Measurements from ENCODE around the gene FOXP1.

FOXP1 gene

DNA sequence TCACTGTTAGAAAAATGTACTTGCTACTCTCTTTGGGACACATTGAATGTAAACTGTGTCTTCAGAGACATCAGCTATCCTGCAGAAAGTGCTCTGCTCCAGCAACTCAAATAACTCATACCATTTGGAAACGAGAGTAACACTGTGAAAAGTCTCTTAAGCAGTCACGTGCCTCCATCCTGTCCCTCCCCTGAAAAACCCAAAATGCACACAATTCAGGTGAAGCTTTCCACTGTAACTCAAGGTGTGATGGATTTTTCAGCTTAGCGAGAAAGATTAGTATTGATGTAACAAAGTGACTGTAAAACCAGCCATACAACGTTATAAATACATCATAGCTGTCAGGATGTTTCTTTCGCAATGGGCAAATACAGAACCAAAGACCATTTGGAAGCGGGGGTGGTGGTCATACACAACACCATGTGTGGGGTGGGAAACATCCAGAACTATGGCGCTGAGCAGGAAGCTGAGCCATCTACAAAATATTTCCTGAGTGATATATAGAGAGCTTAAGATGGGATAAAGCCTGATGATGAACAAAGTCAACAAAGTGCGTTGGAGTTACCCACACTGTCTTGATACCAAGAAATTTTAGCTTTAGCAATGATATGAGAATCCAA lies 332.3 kb downstream of the FOXP1 start:
- Histone ChIP-seq H3K27ac (no peak overlapping the region), H3K27me3 (no peaks in the 10 kb centered on the region), H3K4me3 (no peak overlapping the region), H3K9me3 (no peaks in the 10 kb centered on the region), H3K36me3 (no peaks in the 10 kb centered on the region), H3K4me1 (peaks cover 0 to 55% (median 35%) of the 10 kb centered on the region in 4 donors)
- intact Hi-C loops (cut with DNase I; ENCODE audit: low total_unique reads) = no loop called here
- TF ChIP-seq, protein P1, sequence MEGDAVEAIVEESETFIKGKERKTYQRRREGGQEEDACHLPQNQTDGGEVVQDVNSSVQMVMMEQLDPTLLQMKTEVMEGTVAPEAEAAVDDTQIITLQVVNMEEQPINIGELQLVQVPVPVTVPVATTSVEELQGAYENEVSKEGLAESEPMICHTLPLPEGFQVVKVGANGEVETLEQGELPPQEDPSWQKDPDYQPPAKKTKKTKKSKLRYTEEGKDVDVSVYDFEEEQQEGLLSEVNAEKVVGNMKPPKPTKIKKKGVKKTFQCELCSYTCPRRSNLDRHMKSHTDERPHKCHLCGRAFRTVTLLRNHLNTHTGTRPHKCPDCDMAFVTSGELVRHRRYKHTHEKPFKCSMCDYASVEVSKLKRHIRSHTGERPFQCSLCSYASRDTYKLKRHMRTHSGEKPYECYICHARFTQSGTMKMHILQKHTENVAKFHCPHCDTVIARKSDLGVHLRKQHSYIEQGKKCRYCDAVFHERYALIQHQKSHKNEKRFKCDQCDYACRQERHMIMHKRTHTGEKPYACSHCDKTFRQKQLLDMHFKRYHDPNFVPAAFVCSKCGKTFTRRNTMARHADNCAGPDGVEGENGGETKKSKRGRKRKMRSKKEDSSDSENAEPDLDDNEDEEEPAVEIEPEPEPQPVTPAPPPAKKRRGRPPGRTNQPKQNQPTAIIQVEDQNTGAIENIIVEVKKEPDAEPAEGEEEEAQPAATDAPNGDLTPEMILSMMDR (IDR thresholded peaks at IDR 0.05) = no peak
- no peak for DNase-seq

DNA sequence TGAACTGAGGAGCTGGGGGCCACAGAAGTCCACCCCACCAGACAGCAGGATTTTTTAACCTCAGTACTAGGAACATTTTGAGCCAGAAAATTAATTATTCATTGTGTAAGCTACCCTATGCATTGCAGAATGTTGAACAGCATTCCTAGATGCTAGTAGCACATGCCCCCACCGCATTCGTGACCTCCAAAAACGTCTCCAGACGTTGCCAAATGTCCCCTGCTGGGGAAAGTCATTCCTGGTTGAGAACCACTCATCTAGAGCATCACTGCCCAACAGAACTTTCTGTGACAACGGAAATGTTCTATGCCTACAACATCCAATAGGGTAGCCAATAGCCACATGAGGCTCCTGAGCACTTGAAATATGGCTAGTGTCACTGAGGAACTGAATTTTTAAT lies 333.5 kb downstream of the FOXP1 start:
- H3K9me3 ChIP-seq = no peaks in the 10 kb centered on the region
- H3K4me1 ChIP-seq = peaks cover 0 to 61% (median 41%) of the 10 kb centered on the region in 4 donors
- TF ChIP-seq, protein P1 (IDR thresholded peaks at IDR 0.05) = no peak
- H3K4me3 ChIP-seq = no peak overlapping the region
- no peaks in the 10 kb centered on the region for H3K27me3 ChIP-seq
- peak overlapping the region in 1 of 2 donors; percentile 80 for H3K27ac ChIP-seq
- intact Hi-C loops (cut with DNase I; ENCODE audit: low total_unique reads) = no loop called here
- H3K36me3 ChIP-seq = no peaks in the 10 kb centered on the region
- no peak for DNase-seq

DNA sequence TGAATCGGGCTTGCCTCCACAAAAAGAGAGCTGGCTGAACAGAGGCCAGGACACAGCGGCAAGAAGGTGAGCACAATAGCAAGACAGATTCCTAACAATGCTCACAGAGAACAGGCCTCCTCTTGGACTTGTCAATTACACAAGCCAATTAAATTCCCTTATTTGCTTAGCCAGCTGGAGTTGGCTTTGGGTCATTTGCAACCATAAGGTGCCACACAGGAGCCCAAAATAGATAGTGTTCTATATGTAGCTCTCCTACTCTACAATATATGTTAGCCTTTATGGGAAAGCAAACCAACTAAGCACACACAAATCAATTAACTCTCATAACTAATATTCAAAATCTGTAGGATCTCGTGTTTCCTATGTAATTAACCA lies 335.6 kb downstream of the FOXP1 start:
- Histone ChIP-seq H3K36me3 (no peaks in the 10 kb centered on the region), H3K27me3 (no peaks in the 10 kb centered on the region), H3K27ac (peak overlapping the region; percentile 51 to 80), H3K9me3 (no peaks in the 10 kb centered on the region), H3K4me1 (peaks cover 0 to 51% (median 33%) of the 10 kb centered on the region in 4 donors), H3K4me3 (no peak overlapping the region)
- intact Hi-C loops (cut with DNase I; ENCODE audit: low total_unique reads) = loop anchor here (10.0 kb wide), 2 partner anchors 57 to 83 kb away; no protein-coding TSS in a partner anchor
- TF ChIP-seq, protein P1 (IDR thresholded peaks at IDR 0.05) = no peak
- DNase-seq = no peak

DNA sequence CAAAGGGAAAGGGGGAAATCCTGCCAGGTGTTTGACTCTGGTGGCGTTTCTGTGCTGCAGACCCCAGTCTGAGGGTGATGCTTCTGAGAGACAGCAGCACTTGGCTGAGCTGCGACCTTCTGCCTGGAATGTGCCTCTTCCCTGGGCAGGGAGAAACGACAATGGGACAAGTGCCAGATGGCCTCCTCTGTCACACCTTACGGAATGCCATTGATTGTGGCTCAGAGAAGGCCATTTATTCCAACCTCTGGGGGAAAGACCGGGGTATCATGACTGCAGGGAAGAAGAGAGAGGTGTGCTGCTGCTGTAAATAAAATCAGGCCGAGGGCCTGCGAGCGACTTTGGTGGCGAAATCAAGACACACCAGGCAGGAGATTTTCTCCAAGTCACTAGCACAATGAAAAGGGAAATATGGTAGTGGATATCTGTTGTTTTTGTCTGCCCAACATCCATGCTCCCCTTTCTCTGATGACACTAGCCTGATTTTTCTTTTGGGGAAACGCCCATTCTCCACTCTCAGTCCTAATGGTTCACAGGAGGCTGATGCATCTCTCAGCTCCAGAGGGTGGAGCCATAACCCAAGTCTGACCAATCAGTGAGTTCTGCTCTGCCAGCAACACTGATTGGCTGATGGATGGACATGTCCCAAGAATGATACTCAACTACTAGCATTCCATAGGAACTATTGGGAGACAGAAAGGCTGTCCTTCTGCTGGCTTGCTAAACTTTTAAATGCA lies 336.1 kb downstream of the FOXP1 start:
- TF ChIP-seq, protein P1 (IDR thresholded peaks at IDR 0.05) = no peak
- H3K36me3 ChIP-seq = no peaks in the 10 kb centered on the region
- peak overlapping the region; percentile 80 to 86 for H3K27ac ChIP-seq
- H3K4me1 ChIP-seq = peaks cover 0 to 49% (median 30%) of the 10 kb centered on the region in 4 donors
- H3K4me3 ChIP-seq = no peak overlapping the region
- intact Hi-C loops (cut with DNase I; ENCODE audit: low total_unique reads) = loop anchor here (10.0 kb wide), 2 partner anchors 57 to 83 kb away; no protein-coding TSS in a partner anchor
- H3K9me3 ChIP-seq = no peaks in the 10 kb centered on the region
- no peaks in the 10 kb centered on the region for H3K27me3 ChIP-seq
- no peak for DNase-seq

DNA sequence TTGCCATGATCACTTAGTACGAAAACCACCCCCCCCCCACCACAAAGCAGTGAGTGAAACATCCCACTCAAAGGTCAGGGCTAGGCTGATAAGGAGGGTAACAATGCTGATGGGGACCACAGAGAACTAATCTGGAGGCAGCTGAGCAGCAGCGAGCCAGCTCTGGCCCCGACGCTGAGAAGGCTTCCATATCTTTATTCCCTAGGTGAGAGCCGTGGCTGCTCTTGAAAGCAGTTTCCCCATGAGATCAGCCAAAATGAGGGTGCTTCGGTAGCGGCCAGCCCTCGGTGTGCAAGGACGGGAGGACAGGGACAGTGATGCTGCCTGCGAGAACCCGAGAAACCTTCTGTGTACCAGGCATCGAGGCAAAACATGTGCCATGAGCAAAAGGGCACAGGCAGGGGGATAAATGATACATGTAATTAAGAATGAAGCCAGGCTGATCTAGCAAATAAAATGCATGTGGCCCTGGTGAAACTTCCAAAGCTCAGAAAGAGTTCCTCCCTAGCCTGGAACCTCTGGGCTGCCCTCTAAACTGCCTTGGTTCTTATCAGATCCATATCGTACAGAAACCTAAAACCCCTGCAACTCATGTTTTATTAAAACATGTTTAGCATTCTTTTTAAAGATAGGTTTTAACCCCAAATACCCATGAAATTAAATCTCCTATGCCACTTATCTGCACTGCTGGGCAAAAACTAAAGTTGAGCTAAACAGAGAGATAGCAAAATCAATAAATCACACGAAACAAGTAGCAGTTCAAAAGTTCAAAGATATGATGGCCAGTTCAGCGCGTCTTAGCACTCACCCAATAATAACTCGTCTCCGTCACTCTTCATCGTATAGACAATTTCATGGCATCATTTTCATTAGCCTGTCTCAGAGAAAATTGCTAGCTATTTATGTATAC lies 337.3 kb downstream of the FOXP1 start:
- intact Hi-C loops (cut with DNase I; ENCODE audit: low total_unique reads) = loop anchor here (10.0 kb wide), 2 partner anchors 59 to 81 kb away; no protein-coding TSS in a partner anchor

More for the DNA sequence above, 337.3 kb downstream of the FOXP1 start:
- H3K9me3 ChIP-seq = no peaks in the 10 kb centered on the region
- H3K4me1 ChIP-seq = peaks cover 0 to 58% (median 32%) of the 10 kb centered on the region in 4 donors
- H3K36me3 ChIP-seq = no peaks in the 10 kb centered on the region
- TF ChIP-seq, protein P1 (IDR thresholded peaks at IDR 0.05) = no peak
- peak overlapping the region; percentile 80 to 86 for H3K27ac ChIP-seq
- no peak for DNase-seq
- H3K4me3 ChIP-seq = peak overlapping the region; percentile 52 to 54
- H3K27me3 ChIP-seq = no peaks in the 10 kb centered on the region

Data from tibial artery (tissue), 4 donors.